Measurements from ENCODE around the gene MFSD8.
"Not testable (repeated sequence)": the region's sequence is repeated elsewhere in the genome, so short reads cannot be mapped to it uniquely, and the experiment has no call there.

The MFSD8 gene

GRCh38 chr4:127931836-127932235 lies 33.1 kb downstream of the MFSD8 start:
- not testable (repeated sequence) for H3K27ac ChIP-seq (ENCODE audit: low read length); H3K9me3 ChIP-seq (ENCODE audit: control insufficient read depth in 1 of 2, low read length in 2 of 2); H3K4me1 ChIP-seq (ENCODE audit: control insufficient read depth in 1 of 2, insufficient read depth in 2 of 2, low read length in 2 of 2); H3K27me3 ChIP-seq (ENCODE audit: low read depth, low read length); H3K4me3 ChIP-seq (ENCODE audit: low read depth in 1 of 2, low read length in 2 of 2)
- H3K36me3 ChIP-seq (ENCODE audit: control insufficient read depth in 1 of 2, insufficient read depth in 2 of 2, low read length in 2 of 2), result peaks cover 0 to 19% of the 10 kb centered on the region in 2 donors

GRCh38 chr4:127930175-127930574 lies 34.8 kb downstream of the MFSD8 start:
- Histone ChIP-seq H3K27ac (ENCODE audit: low read length) (no peak overlapping the region), H3K4me1 (ENCODE audit: control insufficient read depth in 1 of 2, insufficient read depth in 2 of 2, low read length in 2 of 2) (no peaks in the 10 kb centered on the region), H3K9me3 (ENCODE audit: control insufficient read depth in 1 of 2, low read length in 2 of 2) (no peaks in the 10 kb centered on the region), H3K4me3 (ENCODE audit: low read depth in 1 of 2, low read length in 2 of 2) (no peak overlapping the region), H3K27me3 (ENCODE audit: low read depth, low read length) (no peaks in the 10 kb centered on the region), H3K36me3 (ENCODE audit: control insufficient read depth in 1 of 2, insufficient read depth in 2 of 2, low read length in 2 of 2) (peaks cover 0 to 24% of the 10 kb centered on the region in 2 donors)

- H3K4me1 ChIP-seq (ENCODE audit: control insufficient read depth in 1 of 2, insufficient read depth in 2 of 2, low read length in 2 of 2); H3K9me3 ChIP-seq (ENCODE audit: control insufficient read depth in 1 of 2, low read length in 2 of 2); H3K27ac ChIP-seq (ENCODE audit: low read length); H3K27me3 ChIP-seq (ENCODE audit: low read depth, low read length); H3K4me3 ChIP-seq (ENCODE audit: low read depth in 1 of 2, low read length in 2 of 2): not testable (repeated sequence)
- peaks cover 8 to 32% of the 10 kb centered on the region in 2 donors for H3K36me3 ChIP-seq (ENCODE audit: control insufficient read depth in 1 of 2, insufficient read depth in 2 of 2, low read length in 2 of 2)
These were observed 39.3 kb downstream of the MFSD8 start for GRCh38 chr4:127925720-127926119.

- Histone ChIP-seq H3K9me3 (ENCODE audit: control insufficient read depth in 1 of 2, low read length in 2 of 2) (no peaks in the 10 kb centered on the region), H3K4me3 (ENCODE audit: low read depth in 1 of 2, low read length in 2 of 2) (no peak overlapping the region), H3K4me1 (ENCODE audit: control insufficient read depth in 1 of 2, insufficient read depth in 2 of 2, low read length in 2 of 2) (no peaks in the 10 kb centered on the region), H3K36me3 (ENCODE audit: control insufficient read depth in 1 of 2, insufficient read depth in 2 of 2, low read length in 2 of 2) (peaks cover 13 to 42% of the 10 kb centered on the region in 2 donors), H3K27ac (ENCODE audit: low read length) (no peak overlapping the region), H3K27me3 (ENCODE audit: low read depth, low read length) (no peaks in the 10 kb centered on the region)
These were observed 42.7 kb downstream of the MFSD8 start for GRCh38 chr4:127922226-127922625.

GRCh38 chr4:127920521-127920920 lies 44.5 kb downstream of the MFSD8 start:
- no peaks in the 10 kb centered on the region for H3K27me3 ChIP-seq (ENCODE audit: low read depth, low read length)
- no peak overlapping the region for H3K4me3 ChIP-seq (ENCODE audit: low read depth in 1 of 2, low read length in 2 of 2)
- no peak overlapping the region for H3K27ac ChIP-seq (ENCODE audit: low read length)
- peaks cover 13 to 43% of the 10 kb centered on the region in 2 donors for H3K36me3 ChIP-seq (ENCODE audit: control insufficient read depth in 1 of 2, insufficient read depth in 2 of 2, low read length in 2 of 2)
- H3K9me3 ChIP-seq (ENCODE audit: control insufficient read depth in 1 of 2, low read length in 2 of 2), result no peaks in the 10 kb centered on the region
- no peaks in the 10 kb centered on the region for H3K4me1 ChIP-seq (ENCODE audit: control insufficient read depth in 1 of 2, insufficient read depth in 2 of 2, low read length in 2 of 2)

GRCh38 chr4:127917151-127917550 lies 47.8 kb downstream of the MFSD8 start:
- Histone ChIP-seq H3K4me1 (ENCODE audit: control insufficient read depth in 1 of 2, insufficient read depth in 2 of 2, low read length in 2 of 2) (no peaks in the 10 kb centered on the region), H3K36me3 (ENCODE audit: control insufficient read depth in 1 of 2, insufficient read depth in 2 of 2, low read length in 2 of 2) (peaks cover 13 to 42% of the 10 kb centered on the region in 2 donors), H3K27ac (ENCODE audit: low read length) (no peak overlapping the region), H3K9me3 (ENCODE audit: control insufficient read depth in 1 of 2, low read length in 2 of 2) (no peaks in the 10 kb centered on the region), H3K27me3 (ENCODE audit: low read depth, low read length) (no peaks in the 10 kb centered on the region), H3K4me3 (ENCODE audit: low read depth in 1 of 2, low read length in 2 of 2) (no peak overlapping the region)

GRCh38 chr4:127916512-127916911 lies 48.5 kb downstream of the MFSD8 start:
- Histone ChIP-seq H3K4me3 (ENCODE audit: low read depth in 1 of 2, low read length in 2 of 2) (no peak overlapping the region), H3K27ac (ENCODE audit: low read length) (no peak overlapping the region), H3K36me3 (ENCODE audit: control insufficient read depth in 1 of 2, insufficient read depth in 2 of 2, low read length in 2 of 2) (peaks cover 11 to 35% of the 10 kb centered on the region in 2 donors), H3K27me3 (ENCODE audit: low read depth, low read length) (no peaks in the 10 kb centered on the region), H3K9me3 (ENCODE audit: control insufficient read depth in 1 of 2, low read length in 2 of 2) (no peaks in the 10 kb centered on the region), H3K4me1 (ENCODE audit: control insufficient read depth in 1 of 2, insufficient read depth in 2 of 2, low read length in 2 of 2) (no peaks in the 10 kb centered on the region)

GRCh38 chr4:127905029-127905428 lies 59.9 kb downstream of the MFSD8 start:
- H3K4me1 ChIP-seq (ENCODE audit: control insufficient read depth in 1 of 2, insufficient read depth in 2 of 2, low read length in 2 of 2), result no peaks in the 10 kb centered on the region
- H3K36me3 ChIP-seq (ENCODE audit: control insufficient read depth in 1 of 2, insufficient read depth in 2 of 2, low read length in 2 of 2), result no peaks in the 10 kb centered on the region
- H3K27ac ChIP-seq (ENCODE audit: low read length), result no peak overlapping the region
- no peak overlapping the region for H3K4me3 ChIP-seq (ENCODE audit: low read depth in 1 of 2, low read length in 2 of 2)
- H3K27me3 ChIP-seq (ENCODE audit: low read depth, low read length), result no peaks in the 10 kb centered on the region
- H3K9me3 ChIP-seq (ENCODE audit: control insufficient read depth in 1 of 2, low read length in 2 of 2), result no peaks in the 10 kb centered on the region

GRCh38 chr4:127899682-127900081 lies 65.3 kb downstream of the MFSD8 start:
- H3K36me3 ChIP-seq (ENCODE audit: control insufficient read depth in 1 of 2, insufficient read depth in 2 of 2, low read length in 2 of 2); H3K9me3 ChIP-seq (ENCODE audit: control insufficient read depth in 1 of 2, low read length in 2 of 2); H3K4me3 ChIP-seq (ENCODE audit: low read depth in 1 of 2, low read length in 2 of 2); H3K27ac ChIP-seq (ENCODE audit: low read length); H3K4me1 ChIP-seq (ENCODE audit: control insufficient read depth in 1 of 2, insufficient read depth in 2 of 2, low read length in 2 of 2); H3K27me3 ChIP-seq (ENCODE audit: low read depth, low read length): not testable (repeated sequence)

GRCh38 chr4:127896528-127896927 lies 68.4 kb downstream of the MFSD8 start:
- no peaks in the 10 kb centered on the region for H3K36me3 ChIP-seq (ENCODE audit: control insufficient read depth in 1 of 2, insufficient read depth in 2 of 2, low read length in 2 of 2)
- H3K4me3 ChIP-seq (ENCODE audit: low read depth in 1 of 2, low read length in 2 of 2), result no peak overlapping the region
- H3K9me3 ChIP-seq (ENCODE audit: control insufficient read depth in 1 of 2, low read length in 2 of 2), result no peaks in the 10 kb centered on the region
- no peaks in the 10 kb centered on the region for H3K4me1 ChIP-seq (ENCODE audit: control insufficient read depth in 1 of 2, insufficient read depth in 2 of 2, low read length in 2 of 2)
- no peak overlapping the region for H3K27ac ChIP-seq (ENCODE audit: low read length)
- no peaks in the 10 kb centered on the region for H3K27me3 ChIP-seq (ENCODE audit: low read depth, low read length)

- Histone ChIP-seq H3K4me3 (ENCODE audit: low read depth in 1 of 2, low read length in 2 of 2) (no peak overlapping the region), H3K27me3 (ENCODE audit: low read depth, low read length) (no peaks in the 10 kb centered on the region), H3K9me3 (ENCODE audit: control insufficient read depth in 1 of 2, low read length in 2 of 2) (no peaks in the 10 kb centered on the region), H3K4me1 (ENCODE audit: control insufficient read depth in 1 of 2, insufficient read depth in 2 of 2, low read length in 2 of 2) (no peaks in the 10 kb centered on the region), H3K27ac (ENCODE audit: low read length) (no peak overlapping the region), H3K36me3 (ENCODE audit: control insufficient read depth in 1 of 2, insufficient read depth in 2 of 2, low read length in 2 of 2) (no peaks in the 10 kb centered on the region)
These were observed 68.9 kb downstream of the MFSD8 start for GRCh38 chr4:127896069-127896468.

- Histone ChIP-seq H3K36me3 (ENCODE audit: control insufficient read depth in 1 of 2, insufficient read depth in 2 of 2, low read length in 2 of 2) (no peaks in the 10 kb centered on the region), H3K9me3 (ENCODE audit: control insufficient read depth in 1 of 2, low read length in 2 of 2) (no peaks in the 10 kb centered on the region), H3K4me3 (ENCODE audit: low read depth in 1 of 2, low read length in 2 of 2) (no peak overlapping the region), H3K27ac (ENCODE audit: low read length) (no peak overlapping the region), H3K4me1 (ENCODE audit: control insufficient read depth in 1 of 2, insufficient read depth in 2 of 2, low read length in 2 of 2) (no peaks in the 10 kb centered on the region), H3K27me3 (ENCODE audit: low read depth, low read length) (no peaks in the 10 kb centered on the region)
These were observed 75.1 kb downstream of the MFSD8 start for GRCh38 chr4:127889903-127890302.

Measured in muscle layer of duodenum (tissue), 2 donors.